ENCODE measurements around the gene INKA1. TPM values are rescaled to one million over a fixed set of nuclear protein-coding genes. Genes with fewer than 3 reads are reported as not detected.

Gene INKA1
- total RNA-seq, 1 experiment from 2014 or later = 1.4 TPM

GRCh38 chr3:49841806-49842205 lies 38.7 kb downstream of the INKA1 start:
- Histone ChIP-seq H3K23me2 (ENCODE audit: insufficient read length, low read depth, low read length, poor library complexity, severe bottlenecking) (no peaks in the 10 kb centered on the region), H3T11ph (ENCODE audit: low read length) (no peak overlapping the region), H3K27ac (ENCODE audit: insufficient read length, low read depth, low read length) (no peak overlapping the region), H3K79me2 (ENCODE audit: insufficient read depth, low read length) (no peaks in the 10 kb centered on the region), H2BK120ac (ENCODE audit: low read depth, low read length, poor library complexity, severe bottlenecking) (no peak overlapping the region), H2AK5ac (ENCODE audit: insufficient read length, low read length) (no peak overlapping the region), H2BK20ac (ENCODE audit: low read depth, low read length, poor library complexity, severe bottlenecking) (no peak overlapping the region), H3K27me3 (ENCODE audit: insufficient read depth, low read length) (no peaks in the 10 kb centered on the region), H4K20me1 (ENCODE audit: control insufficient read depth, insufficient read depth, insufficient read length) (no peaks in the 10 kb centered on the region), H2BK15ac (ENCODE audit: low read depth, low read length) (no peak overlapping the region), H2BK5ac (ENCODE audit: insufficient read length, low read length) (no peak overlapping the region), H3K18ac (ENCODE audit: insufficient read length, low read depth, low read length) (no peak overlapping the region), H3K9me3 (ENCODE audit: control insufficient read depth, low read depth, low read length) (no peaks in the 10 kb centered on the region), H2BK12ac (ENCODE audit: insufficient read length, low read depth, low read length) (no peak overlapping the region), H4K5ac (ENCODE audit: insufficient read length, low read depth, low read length) (no peak overlapping the region), H3K4me1 (ENCODE audit: insufficient read depth, low read length) (no peaks in the 10 kb centered on the region), H3K56ac (ENCODE audit: insufficient read length, low read depth, low read length) (no peak overlapping the region), H3K9ac (ENCODE audit: extremely low read depth, insufficient read length, low read length) (no peak overlapping the region), H3K23ac (ENCODE audit: insufficient read length, low read depth, low read length) (no peak overlapping the region), H4K8ac (replicated peaks; ENCODE audit: insufficient read length, low read depth, low read length) (no peak overlapping the region), H3K79me1 (ENCODE audit: insufficient read depth, low read depth, low read length, poor library complexity, severe bottlenecking) (no peaks in the 10 kb centered on the region), H2AFZ (ENCODE audit: low read length) (no peak overlapping the region), H4K91ac (ENCODE audit: insufficient read length, low read depth, low read length) (no peak overlapping the region), H3K4ac (ENCODE audit: low read depth, low read length) (no peak overlapping the region), H3K14ac (ENCODE audit: insufficient read depth, low read length) (no peak overlapping the region), H3K4me2 (ENCODE audit: insufficient read depth, insufficient read length, low read length) (no peak overlapping the region)
- Mint-ChIP-seq H3K27me3 (ENCODE audit: low read depth) (no peaks in the 10 kb centered on the region), H3K4me1 (peaks cover 13 to 17% of the 10 kb centered on the region in 2 experiments), H3K9me3 (no peaks in the 10 kb centered on the region), H3K4me3 (no peak overlapping the region), H3K36me3 (ENCODE audit: insufficient read depth in 1 of 3, low read depth in 3 of 3) (peaks cover 36 to 75% (median 71%) of the 10 kb centered on the region in 3 experiments; a peak in 6 of 7 replicates), H3K27ac (peak overlapping the region in 2 of 3 experiments; percentile 37 to 55; a peak in 2 of 7 replicates)
- TF ChIP-seq, protein P1, sequence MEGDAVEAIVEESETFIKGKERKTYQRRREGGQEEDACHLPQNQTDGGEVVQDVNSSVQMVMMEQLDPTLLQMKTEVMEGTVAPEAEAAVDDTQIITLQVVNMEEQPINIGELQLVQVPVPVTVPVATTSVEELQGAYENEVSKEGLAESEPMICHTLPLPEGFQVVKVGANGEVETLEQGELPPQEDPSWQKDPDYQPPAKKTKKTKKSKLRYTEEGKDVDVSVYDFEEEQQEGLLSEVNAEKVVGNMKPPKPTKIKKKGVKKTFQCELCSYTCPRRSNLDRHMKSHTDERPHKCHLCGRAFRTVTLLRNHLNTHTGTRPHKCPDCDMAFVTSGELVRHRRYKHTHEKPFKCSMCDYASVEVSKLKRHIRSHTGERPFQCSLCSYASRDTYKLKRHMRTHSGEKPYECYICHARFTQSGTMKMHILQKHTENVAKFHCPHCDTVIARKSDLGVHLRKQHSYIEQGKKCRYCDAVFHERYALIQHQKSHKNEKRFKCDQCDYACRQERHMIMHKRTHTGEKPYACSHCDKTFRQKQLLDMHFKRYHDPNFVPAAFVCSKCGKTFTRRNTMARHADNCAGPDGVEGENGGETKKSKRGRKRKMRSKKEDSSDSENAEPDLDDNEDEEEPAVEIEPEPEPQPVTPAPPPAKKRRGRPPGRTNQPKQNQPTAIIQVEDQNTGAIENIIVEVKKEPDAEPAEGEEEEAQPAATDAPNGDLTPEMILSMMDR (conservative IDR thresholded peaks at IDR 0.05) = no peak
- WGBS (ENCODE audit: extremely low coverage, insufficient read length, low lambda C conversion rate) = no CpG with 5 or more reads among the region's 7 CpGs
- no peak for DNase-seq
